Chondrocyte (in vitro differentiated cells): ENCODE data around the gene AMMECR1L. TPM values are rescaled to one million over a fixed set of nuclear protein-coding genes. Genes with fewer than 3 reads are reported as not detected.

Experiments
- DNase-seq: peaks from one replicate; pipeline ENCODE4 v3.0.0; 2021; ENCODE audit warnings: mixed read lengths, low spot score
- H3K27ac Mint-ChIP-seq: one replicate; pipeline ENCODE4 v1.8.0; 2021; ENCODE audit warnings: mild to moderate bottlenecking, moderate library complexity, mixed read lengths; ENCODE audit not compliant: unreplicated experiment
- H3K27me3 Mint-ChIP-seq: 2 replicates; pipeline ENCODE4 v1.8.0; 2021; ENCODE audit warnings: low read depth, mixed read lengths
- H3K36me3 Mint-ChIP-seq: 2 replicates; pipeline ENCODE4 v1.8.0; 2021; ENCODE audit warnings: low read depth, mixed read lengths
- H3K4me1 Mint-ChIP-seq: 2 replicates; pipeline ENCODE4 v1.8.0; 2021; ENCODE audit warnings: low read depth, mild to moderate bottlenecking, mixed read lengths
- H3K4me3 Mint-ChIP-seq: one replicate; pipeline ENCODE4 v1.8.0; 2021; ENCODE audit warnings: mild to moderate bottlenecking, moderate library complexity, mixed read lengths; ENCODE audit not compliant: unreplicated experiment
- H3K9me3 Mint-ChIP-seq: 2 replicates; pipeline ENCODE4 v1.8.0; 2021; ENCODE audit warnings: low read depth, mixed read lengths
- total RNA-seq: library from RNA; stranded (reverse); gene quantifications from 3 replicates; pipeline ENCODE4 v1.2.1, GENCODE V29; 2021
- TF ChIP-seq, protein P1 (sequence below): fragments of 200-600 bp; sonication (generic); IDR thresholded peaks from 2 replicates; pipeline ENCODE4 v1.5.0; 2021; ENCODE audit warnings: antibody characterized with exemption, mild to moderate bottlenecking, moderate library complexity

AMMECR1L gene
- total RNA-seq, 1 donor from 2014 or later = 25.4 TPM

DNA sequence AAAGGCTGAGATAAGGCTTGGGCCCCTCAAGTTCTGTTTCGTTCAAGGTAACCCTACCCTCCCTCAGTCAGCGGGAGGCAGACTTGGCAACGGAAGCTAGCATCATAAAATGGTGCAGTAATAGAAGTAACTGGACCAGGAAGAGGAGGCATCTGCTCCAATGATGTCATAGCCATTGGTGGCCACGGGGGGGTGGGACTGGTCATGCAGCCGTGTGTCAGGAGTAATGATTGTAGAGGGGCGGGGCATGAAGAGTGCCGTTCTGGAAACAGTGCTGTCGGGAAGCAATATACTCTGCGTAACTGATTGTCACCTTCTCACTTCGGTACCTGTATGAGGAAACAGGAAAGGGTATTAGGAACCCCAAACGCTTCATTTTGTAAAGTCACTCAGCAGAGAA is 20.9 kb downstream of the AMMECR1L start:
- H3K4me1 Mint-ChIP-seq = peaks cover 2% of the 10 kb centered on the region
- no peaks in the 10 kb centered on the region for H3K27me3 Mint-ChIP-seq
- peaks cover 37% of the 10 kb centered on the region for H3K36me3 Mint-ChIP-seq
- H3K4me3 Mint-ChIP-seq = no peak overlapping the region
- TF ChIP-seq, protein P1, sequence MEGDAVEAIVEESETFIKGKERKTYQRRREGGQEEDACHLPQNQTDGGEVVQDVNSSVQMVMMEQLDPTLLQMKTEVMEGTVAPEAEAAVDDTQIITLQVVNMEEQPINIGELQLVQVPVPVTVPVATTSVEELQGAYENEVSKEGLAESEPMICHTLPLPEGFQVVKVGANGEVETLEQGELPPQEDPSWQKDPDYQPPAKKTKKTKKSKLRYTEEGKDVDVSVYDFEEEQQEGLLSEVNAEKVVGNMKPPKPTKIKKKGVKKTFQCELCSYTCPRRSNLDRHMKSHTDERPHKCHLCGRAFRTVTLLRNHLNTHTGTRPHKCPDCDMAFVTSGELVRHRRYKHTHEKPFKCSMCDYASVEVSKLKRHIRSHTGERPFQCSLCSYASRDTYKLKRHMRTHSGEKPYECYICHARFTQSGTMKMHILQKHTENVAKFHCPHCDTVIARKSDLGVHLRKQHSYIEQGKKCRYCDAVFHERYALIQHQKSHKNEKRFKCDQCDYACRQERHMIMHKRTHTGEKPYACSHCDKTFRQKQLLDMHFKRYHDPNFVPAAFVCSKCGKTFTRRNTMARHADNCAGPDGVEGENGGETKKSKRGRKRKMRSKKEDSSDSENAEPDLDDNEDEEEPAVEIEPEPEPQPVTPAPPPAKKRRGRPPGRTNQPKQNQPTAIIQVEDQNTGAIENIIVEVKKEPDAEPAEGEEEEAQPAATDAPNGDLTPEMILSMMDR = no peak
- H3K27ac Mint-ChIP-seq = no peak overlapping the region
- DNase-seq = no peak
- H3K9me3 Mint-ChIP-seq = no peaks in the 10 kb centered on the region

DNA sequence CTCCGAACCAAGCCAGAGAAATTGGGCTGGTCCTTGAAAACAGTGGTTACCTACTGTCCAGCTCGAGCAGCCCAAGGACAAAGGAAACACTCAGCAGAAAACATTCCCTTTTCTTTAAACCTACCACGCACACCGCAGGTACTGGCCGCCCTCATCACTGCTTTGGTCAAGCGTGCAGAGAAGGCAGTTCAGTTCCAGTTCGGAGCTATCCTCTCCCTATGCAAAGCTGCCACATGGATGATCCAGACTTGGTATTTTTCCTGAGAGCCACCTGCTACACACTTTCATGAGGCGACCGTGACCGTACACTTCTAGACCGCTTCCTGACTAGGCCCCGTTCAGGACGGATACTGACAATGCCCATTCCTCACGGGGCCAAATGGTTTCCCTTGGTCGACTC is 23.5 kb downstream of the AMMECR1L start:
- Mint-ChIP-seq H3K9me3 (no peaks in the 10 kb centered on the region), H3K4me1 (peaks cover 13% of the 10 kb centered on the region), H3K4me3 (no peak overlapping the region), H3K36me3 (peaks cover 28% of the 10 kb centered on the region), H3K27ac (no peak overlapping the region), H3K27me3 (no peaks in the 10 kb centered on the region)
- TF ChIP-seq, protein P1 = no peak
- DNase-seq = no peak

DNA sequence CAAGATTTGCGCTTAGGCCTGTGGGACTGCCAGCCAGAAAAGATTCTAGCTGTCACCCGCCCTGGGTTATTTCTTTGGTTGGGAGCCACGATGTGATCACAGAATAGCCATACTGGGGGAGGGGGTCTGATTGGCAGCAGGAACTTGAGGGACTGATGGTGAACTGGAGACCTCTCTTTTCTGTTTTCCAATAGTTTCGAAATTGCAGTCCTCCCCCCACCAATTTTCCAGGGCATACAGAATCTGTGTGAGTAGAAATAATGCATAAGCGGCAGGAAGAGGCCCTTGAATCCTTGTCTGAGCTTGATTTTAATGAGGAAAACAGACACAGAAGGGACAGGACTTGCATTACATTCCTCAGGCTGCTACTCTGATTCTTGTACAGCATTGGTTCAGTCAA is 25.6 kb downstream of the AMMECR1L start:
- no peaks in the 10 kb centered on the region for H3K9me3 Mint-ChIP-seq
- H3K4me1 Mint-ChIP-seq = peaks cover 28% of the 10 kb centered on the region
- DNase-seq = no peak
- H3K4me3 Mint-ChIP-seq = no peak overlapping the region
- TF ChIP-seq, protein P1 = no peak
- peak overlapping the region; percentile 17 for H3K27ac Mint-ChIP-seq
- H3K27me3 Mint-ChIP-seq = no peaks in the 10 kb centered on the region
- peaks cover 21% of the 10 kb centered on the region for H3K36me3 Mint-ChIP-seq

DNA sequence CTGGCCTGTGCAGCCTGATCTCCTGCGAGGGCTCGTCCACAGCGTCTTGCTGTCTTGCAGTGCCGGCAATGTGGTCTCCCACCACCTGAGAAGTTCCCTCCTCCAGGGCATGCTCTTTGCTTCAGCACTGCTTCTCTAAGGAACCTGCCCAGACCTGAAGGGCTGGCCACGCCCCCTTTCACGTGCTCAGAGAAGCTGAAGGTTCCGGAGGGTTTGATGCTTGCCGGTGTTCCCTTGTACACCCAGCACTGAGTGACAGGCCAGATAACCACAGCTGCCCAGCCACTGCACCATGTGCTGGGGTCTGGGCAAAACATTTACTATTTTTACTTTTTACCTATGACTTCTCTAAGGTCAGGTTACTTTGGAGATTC is 26.1 kb downstream of the AMMECR1L start:
- Mint-ChIP-seq H3K9me3 (no peaks in the 10 kb centered on the region), H3K4me1 (peaks cover 28% of the 10 kb centered on the region), H3K4me3 (no peak overlapping the region), H3K27ac (peak overlapping the region; percentile 17), H3K36me3 (peaks cover 17% of the 10 kb centered on the region), H3K27me3 (no peaks in the 10 kb centered on the region)
- DNase-seq = no peak
- TF ChIP-seq, protein P1 = no peak

DNA sequence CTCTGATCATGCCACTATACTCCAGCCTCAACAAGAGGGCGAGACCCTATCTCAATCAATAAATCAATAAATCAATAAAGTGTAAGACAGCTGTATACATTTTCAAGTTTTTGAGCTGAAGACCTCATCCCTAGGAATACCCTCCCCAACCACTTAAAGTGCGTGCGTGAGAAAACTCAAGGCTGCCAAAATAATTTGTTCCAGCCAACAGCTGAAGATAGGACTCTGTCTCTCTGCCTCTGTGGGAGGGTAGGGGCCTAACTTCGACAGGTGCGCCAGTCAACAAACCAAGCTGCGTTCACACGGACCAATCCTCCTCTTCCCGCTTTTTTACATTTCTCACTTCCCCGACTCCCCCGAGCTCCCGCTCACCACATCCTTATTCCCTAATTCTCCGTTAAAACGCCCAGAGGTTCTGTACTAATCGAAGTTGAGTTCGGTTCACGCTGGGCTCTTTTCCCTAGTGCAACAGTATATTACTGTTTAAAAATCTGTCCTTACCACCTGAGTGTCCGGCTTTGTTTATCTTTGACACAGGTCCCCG is 28.4 kb downstream of the AMMECR1L start:
- peak overlapping the region; percentile 89 for H3K27ac Mint-ChIP-seq
- no peaks in the 10 kb centered on the region for H3K27me3 Mint-ChIP-seq
- no peaks in the 10 kb centered on the region for H3K9me3 Mint-ChIP-seq
- no peaks in the 10 kb centered on the region for H3K36me3 Mint-ChIP-seq
- TF ChIP-seq, protein P1 = no peak
- peak overlapping the region; percentile 94 for H3K4me3 Mint-ChIP-seq
- DNase-seq = no peak
- peaks cover 38% of the 10 kb centered on the region for H3K4me1 Mint-ChIP-seq
